ENCODE data around the gene ZCCHC10. TPM values are rescaled to one million over a fixed set of nuclear protein-coding genes. Genes with fewer than 3 reads are reported as not detected.

The ZCCHC10 gene
- total and polyA plus RNA-seq, 2 donors (not counting 3 experiments of a cell fraction or from before 2014, with no cell fraction given) = 25.9 to 32.1 TPM

DNA sequence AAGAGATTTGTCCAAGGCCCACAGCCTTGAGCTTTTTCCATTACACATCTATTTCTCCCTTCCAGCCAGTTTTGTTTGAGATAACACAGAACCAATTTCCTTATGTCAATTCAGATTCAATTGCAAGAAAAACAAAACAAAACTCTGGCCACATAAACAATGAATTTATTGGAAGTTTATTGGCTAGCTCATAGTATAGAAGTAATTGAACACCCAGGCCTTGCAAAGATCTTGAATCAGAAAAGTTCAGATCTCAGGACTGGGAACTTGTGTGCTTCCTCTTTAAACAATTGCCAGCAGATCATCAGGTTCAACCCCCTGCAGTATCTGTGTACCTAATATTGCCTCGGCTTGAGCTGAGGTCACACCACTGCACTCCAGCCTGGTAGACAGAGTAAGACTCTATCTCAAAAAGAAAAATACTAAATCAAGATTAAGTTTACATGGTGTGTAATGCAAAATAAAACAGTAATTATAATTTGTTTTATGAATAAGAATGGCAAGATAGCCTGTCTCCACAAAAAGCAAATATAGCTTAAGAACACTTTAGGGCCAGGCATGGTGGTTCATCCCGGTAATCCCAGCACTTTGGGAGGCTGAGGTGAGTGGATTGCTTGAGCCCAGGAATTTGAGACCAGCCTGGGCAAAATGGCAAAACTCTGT lies 4.1 kb upstream of the ZCCHC10 start:
- Histone ChIP-seq H3K27ac (ENCODE audit: insufficient read depth, low read depth, low read length) (no peak overlapping the region), H3K4me1 (ENCODE audit: control insufficient read depth, extremely low read depth, insufficient read depth, low read length) (peaks cover 3% of the 10 kb centered on the region), H2AFZ (ENCODE audit: low read depth, low read length) (no peak overlapping the region), H4K20me1 (replicated peaks; ENCODE audit: control insufficient read depth, extremely low read depth, insufficient read depth, low read length) (no peaks in the 10 kb centered on the region), H3K27me3 (ENCODE audit: control insufficient read depth in 2 of 2, insufficient read depth in 2 of 2, low read length in 2 of 2) (no peaks in the 10 kb centered on the region), H3K9me1 (replicated peaks; ENCODE audit: control insufficient read depth, extremely low read depth, insufficient read depth, low read length) (no peaks in the 10 kb centered on the region), H3K4me2 (ENCODE audit: insufficient read depth, low read length) (no peak overlapping the region), H3K36me3 (ENCODE audit: control insufficient read depth in 2 of 2, extremely low read depth in 1 of 2, insufficient read depth in 2 of 2, low read length in 2 of 2) (no peaks in the 10 kb centered on the region), H3K9me3 (replicated peaks; ENCODE audit: control insufficient read depth, insufficient read depth, low read length) (no peaks in the 10 kb centered on the region), H3K79me2 (ENCODE audit: control insufficient read depth, insufficient read depth, low read length) (peaks cover 4% of the 10 kb centered on the region), H3K4me3 (replicated peaks in 1 of 3; ENCODE audit: insufficient read depth in 1 of 3, low read depth in 1 of 3, low read length in 3 of 3) (no peak overlapping the region), H3K9ac (replicated peaks; ENCODE audit: extremely low read depth, insufficient read depth, low read length) (no peak overlapping the region)
- ChIA-PET POLR2A (no interaction called here), CTCF (interaction anchor here (1.9 kb wide), 1 partner anchor 9 kb away, joined by 4 read pairs; no protein-coding TSS in a partner anchor)
- dilution Hi-C loops (cut with MboI; ENCODE audit: extremely low pct_ligation_motif_present, low sequenced_read_pairs) = no loop called here
- no TSS peak for BruUV-seq (replicated peaks)
- no peak for TF ChIP-seq EZH2 (IDR thresholded peaks at IDR 0.05; ENCODE audit: borderline replicate concordance, low read depth, low read length, severe bottlenecking)
- TF ChIP-seq, protein P1, sequence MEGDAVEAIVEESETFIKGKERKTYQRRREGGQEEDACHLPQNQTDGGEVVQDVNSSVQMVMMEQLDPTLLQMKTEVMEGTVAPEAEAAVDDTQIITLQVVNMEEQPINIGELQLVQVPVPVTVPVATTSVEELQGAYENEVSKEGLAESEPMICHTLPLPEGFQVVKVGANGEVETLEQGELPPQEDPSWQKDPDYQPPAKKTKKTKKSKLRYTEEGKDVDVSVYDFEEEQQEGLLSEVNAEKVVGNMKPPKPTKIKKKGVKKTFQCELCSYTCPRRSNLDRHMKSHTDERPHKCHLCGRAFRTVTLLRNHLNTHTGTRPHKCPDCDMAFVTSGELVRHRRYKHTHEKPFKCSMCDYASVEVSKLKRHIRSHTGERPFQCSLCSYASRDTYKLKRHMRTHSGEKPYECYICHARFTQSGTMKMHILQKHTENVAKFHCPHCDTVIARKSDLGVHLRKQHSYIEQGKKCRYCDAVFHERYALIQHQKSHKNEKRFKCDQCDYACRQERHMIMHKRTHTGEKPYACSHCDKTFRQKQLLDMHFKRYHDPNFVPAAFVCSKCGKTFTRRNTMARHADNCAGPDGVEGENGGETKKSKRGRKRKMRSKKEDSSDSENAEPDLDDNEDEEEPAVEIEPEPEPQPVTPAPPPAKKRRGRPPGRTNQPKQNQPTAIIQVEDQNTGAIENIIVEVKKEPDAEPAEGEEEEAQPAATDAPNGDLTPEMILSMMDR (IDR thresholded peaks at IDR 0.05; ENCODE audit: extremely low read depth in 1 of 2, insufficient read depth in 1 of 2, low read depth in 1 of 2, low read length in 2 of 2) = no peak
- DNase-seq (ENCODE audit: low read depth, low spot score) = no peak
- intact Hi-C loops (cut with micrococcal nuclease) = no loop called here
- FAIRE-seq = no peak

DNA sequence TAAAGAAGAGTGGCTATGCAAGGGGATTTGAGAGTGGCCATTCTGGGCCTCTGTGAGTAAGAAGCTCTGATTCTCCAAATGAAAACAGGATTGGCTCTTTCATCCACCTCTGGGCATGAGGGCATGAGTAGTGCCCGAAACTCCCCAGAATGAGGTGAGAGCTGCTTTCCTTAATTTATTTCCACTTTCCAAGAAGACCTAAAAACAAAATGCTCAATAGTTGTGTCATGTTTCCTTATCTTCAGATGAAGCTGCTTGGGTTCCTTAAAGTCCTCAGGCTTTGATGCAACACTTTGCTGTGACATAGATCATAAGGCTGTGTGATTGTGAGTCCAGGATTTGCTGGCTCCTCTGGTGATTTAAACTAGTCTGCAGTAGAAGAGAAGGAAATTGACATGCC lies 3.1 kb upstream of the ZCCHC10 start:
- Histone ChIP-seq H3K9ac (replicated peaks; ENCODE audit: extremely low read depth, insufficient read depth, low read length) (no peak overlapping the region), H3K36me3 (ENCODE audit: control insufficient read depth in 2 of 2, extremely low read depth in 1 of 2, insufficient read depth in 2 of 2, low read length in 2 of 2) (no peaks in the 10 kb centered on the region), H2AFZ (ENCODE audit: low read depth, low read length) (no peak overlapping the region), H3K4me1 (ENCODE audit: control insufficient read depth, extremely low read depth, insufficient read depth, low read length) (peaks cover 5% of the 10 kb centered on the region), H3K4me3 (replicated peaks in 1 of 3; ENCODE audit: insufficient read depth in 1 of 3, low read depth in 1 of 3, low read length in 3 of 3) (no peak overlapping the region), H3K27ac (ENCODE audit: insufficient read depth, low read depth, low read length) (no peak overlapping the region), H3K4me2 (ENCODE audit: insufficient read depth, low read length) (no peak overlapping the region), H4K20me1 (replicated peaks; ENCODE audit: control insufficient read depth, extremely low read depth, insufficient read depth, low read length) (no peaks in the 10 kb centered on the region), H3K79me2 (ENCODE audit: control insufficient read depth, insufficient read depth, low read length) (peaks cover 11% of the 10 kb centered on the region), H3K9me3 (replicated peaks; ENCODE audit: control insufficient read depth, insufficient read depth, low read length) (no peaks in the 10 kb centered on the region), H3K9me1 (replicated peaks; ENCODE audit: control insufficient read depth, extremely low read depth, insufficient read depth, low read length) (no peaks in the 10 kb centered on the region), H3K27me3 (ENCODE audit: control insufficient read depth in 2 of 2, insufficient read depth in 2 of 2, low read length in 2 of 2) (no peaks in the 10 kb centered on the region)
- no peak for DNase-seq (ENCODE audit: low read depth, low spot score)
- no TSS peak for BruUV-seq (replicated peaks)
- dilution Hi-C loops (cut with MboI; ENCODE audit: extremely low pct_ligation_motif_present, low sequenced_read_pairs) = no loop called here
- ChIA-PET CTCF (interaction anchor here (1.0 to 1.9 kb wide), 3 partner anchors 8 to 12 kb away, joined by 3 to 4 read pairs (median 3); no protein-coding TSS in a partner anchor), POLR2A (no interaction called here)
- FAIRE-seq = no peak
- TF ChIP-seq GATA2 (IDR thresholded peaks at IDR 0.05; ENCODE audit: insufficient read depth, insufficient read length, low read depth, low read length) (no peak), POLR2A (IDR thresholded peaks at IDR 0.05; ENCODE audit: low read depth, low read length) (no peak), FOS (IDR thresholded peaks at IDR 0.05; ENCODE audit: borderline replicate concordance, insufficient read depth, low read length) (no peak)
- TF ChIP-seq, protein P2, sequence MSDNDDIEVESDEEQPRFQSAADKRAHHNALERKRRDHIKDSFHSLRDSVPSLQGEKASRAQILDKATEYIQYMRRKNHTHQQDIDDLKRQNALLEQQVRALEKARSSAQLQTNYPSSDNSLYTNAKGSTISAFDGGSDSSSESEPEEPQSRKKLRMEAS (IDR thresholded peaks at IDR 0.05; ENCODE audit: insufficient read depth, insufficient read length) = no peak
- TF ChIP-seq, protein P1 (IDR thresholded peaks at IDR 0.05; ENCODE audit: extremely low read depth in 1 of 2, insufficient read depth in 1 of 2, low read depth in 1 of 2, low read length in 2 of 2) = no peak
- intact Hi-C loops (cut with micrococcal nuclease) = loop anchor here (5.0 kb wide), 1 partner anchor 122 kb away; no protein-coding TSS in a partner anchor

All from endothelial cell of umbilical vein (primary cell).